ENCODE results near the gene ITPKB. TPM values are rescaled to one million over a fixed set of nuclear protein-coding genes. Genes with fewer than 3 reads are reported as not detected.
"Not testable (repeated sequence)": the region's sequence is repeated elsewhere in the genome, so short reads cannot be mapped to it uniquely, and the experiment has no call there.

The ITPKB gene
- 56.9 and 66.0 TPM in 2 replicates for total RNA-seq (2014; rRNA removed; shearing (Covaris generic))
- 97.7 and 127 TPM in 2 replicates for polyA plus RNA-seq (2015; cell fraction: cytosol; rRNA removed)
- 55.2 and 60.1 TPM in 2 replicates for polyA plus RNA-seq (2015; cell fraction: nucleus; rRNA removed)

GRCh38 chr1:226738995-226739695 is at the start of gene ITPKB:
ITPKB (minus strand) TSS chr1:226739282; CDS start chr1:226737458, 1,824 bp downstream.
- in situ Hi-C loops (cut with HindIII; ENCODE audit: low pct_unique_long_range_greater_than_20kb, low sequenced_read_pairs): no loop called here
- peak; percentile 91 for DNase-seq (ENCODE audit: low read depth, low spot score)

- in situ Hi-C loops (cut with HindIII; ENCODE audit: low pct_unique_long_range_greater_than_20kb, low sequenced_read_pairs): no loop called here
- no peak for DNase-seq (ENCODE audit: low read depth, low spot score)
Observed at GRCh38 chr1:226787638-226788037, 48.6 kb upstream of the ITPKB start.

- peak; percentile 91 for DNase-seq (ENCODE audit: low read depth, low spot score)
- in situ Hi-C loops (cut with HindIII; ENCODE audit: low pct_unique_long_range_greater_than_20kb, low sequenced_read_pairs): no loop called here
Observed at GRCh38 chr1:226787071-226787470, 48.0 kb upstream of the ITPKB start.

- DNase-seq (ENCODE audit: low read depth, low spot score): no peak
- in situ Hi-C loops (cut with HindIII; ENCODE audit: low pct_unique_long_range_greater_than_20kb, low sequenced_read_pairs): no loop called here
Observed at GRCh38 chr1:226786550-226786949, 47.5 kb upstream of the ITPKB start.

- no peak for DNase-seq (ENCODE audit: low read depth, low spot score)
- in situ Hi-C loops (cut with HindIII; ENCODE audit: low pct_unique_long_range_greater_than_20kb, low sequenced_read_pairs): no loop called here
Observed at GRCh38 chr1:226785805-226786204, 46.7 kb upstream of the ITPKB start.

GRCh38 chr1:226784081-226785049 is 45.3 kb upstream of the ITPKB start:
- in situ Hi-C loops (cut with HindIII; ENCODE audit: low pct_unique_long_range_greater_than_20kb, low sequenced_read_pairs): no loop called here
- peak; percentile 80 for DNase-seq (ENCODE audit: low read depth, low spot score)

- DNase-seq (ENCODE audit: low read depth, low spot score): no peak
- in situ Hi-C loops (cut with HindIII; ENCODE audit: low pct_unique_long_range_greater_than_20kb, low sequenced_read_pairs): no loop called here
Observed at GRCh38 chr1:226782845-226783601, 43.9 kb upstream of the ITPKB start.

- DNase-seq (ENCODE audit: low read depth, low spot score): no peak
- in situ Hi-C loops (cut with HindIII; ENCODE audit: low pct_unique_long_range_greater_than_20kb, low sequenced_read_pairs): no loop called here
Observed at GRCh38 chr1:226781937-226782609, 43.0 kb upstream of the ITPKB start.

- DNase-seq (ENCODE audit: low read depth, low spot score): no peak
- in situ Hi-C loops (cut with HindIII; ENCODE audit: low pct_unique_long_range_greater_than_20kb, low sequenced_read_pairs): no loop called here
Observed at GRCh38 chr1:226779561-226779960, 40.5 kb upstream of the ITPKB start.

- DNase-seq (ENCODE audit: low read depth, low spot score): no peak
- in situ Hi-C loops (cut with HindIII; ENCODE audit: low pct_unique_long_range_greater_than_20kb, low sequenced_read_pairs): no loop called here
Observed at GRCh38 chr1:226778657-226779058, 39.6 kb upstream of the ITPKB start.

GRCh38 chr1:226776975-226777374 is 37.9 kb upstream of the ITPKB start:
- DNase-seq (ENCODE audit: low read depth, low spot score): no peak
- in situ Hi-C loops (cut with HindIII; ENCODE audit: low pct_unique_long_range_greater_than_20kb, low sequenced_read_pairs): no loop called here

- in situ Hi-C loops (cut with HindIII; ENCODE audit: low pct_unique_long_range_greater_than_20kb, low sequenced_read_pairs): no loop called here
- DNase-seq (ENCODE audit: low read depth, low spot score): no peak
Observed at GRCh38 chr1:226776066-226776465, 37.0 kb upstream of the ITPKB start.

GRCh38 chr1:226772446-226773139 is 33.5 kb upstream of the ITPKB start:
- in situ Hi-C loops (cut with HindIII; ENCODE audit: low pct_unique_long_range_greater_than_20kb, low sequenced_read_pairs): no loop called here
- peak; percentile 86 for DNase-seq (ENCODE audit: low read depth, low spot score)

GRCh38 chr1:226767170-226767569 is 28.1 kb upstream of the ITPKB start:
- in situ Hi-C loops (cut with HindIII; ENCODE audit: low pct_unique_long_range_greater_than_20kb, low sequenced_read_pairs): not testable (repeated sequence)

GRCh38 chr1:226766565-226766964 is 27.5 kb upstream of the ITPKB start:
- in situ Hi-C loops (cut with HindIII; ENCODE audit: low pct_unique_long_range_greater_than_20kb, low sequenced_read_pairs): no loop called here
- DNase-seq (ENCODE audit: low read depth, low spot score): no peak

More at GRCh38 chr1:226767170-226767569, 28.1 kb upstream of the ITPKB start:
- not testable (repeated sequence) for DNase-seq (ENCODE audit: low read depth, low spot score)

GRCh38 chr1:226764533-226764932 is 25.5 kb upstream of the ITPKB start:
- in situ Hi-C loops (cut with HindIII; ENCODE audit: low pct_unique_long_range_greater_than_20kb, low sequenced_read_pairs): no loop called here
- DNase-seq (ENCODE audit: low read depth, low spot score): no peak

GRCh38 chr1:226763905-226764264 is 24.8 kb upstream of the ITPKB start:
- peak; percentile 99 for DNase-seq (ENCODE audit: low read depth, low spot score)
- in situ Hi-C loops (cut with HindIII; ENCODE audit: low pct_unique_long_range_greater_than_20kb, low sequenced_read_pairs): no loop called here

Data from SK-MEL-5 (cell line).